K562 (cell line): ENCODE measurements around the gene FILIP1L.

Experiments used
- CTCF ChIP-seq, 3 experiments: IDR thresholded peaks in 2 of 3; conservative IDR thresholded peaks in 1 of 3; 2 replicates each; pipeline ENCODE4 v1.5.1; 2011 to 2012; ENCODE audit warnings: low read length in 3 of 3, mild to moderate bottlenecking in 3 of 3, control low read depth in 2 of 3, improper control_type of control experiment in 1 of 3, inconsistent platforms in 1 of 3, low read depth in 1 of 3, mixed read lengths in 1 of 3, moderate library complexity in 1 of 3; ENCODE audit not compliant: insufficient read depth in 2 of 3
- ESRRA ChIP-seq: fragments of 450-650 bp; IDR thresholded peaks from 2 replicates; pipeline ENCODE4 v1.6.1; 2014; ENCODE audit warnings: low read depth, mild to moderate bottlenecking, moderate library complexity, borderline replicate concordance
- FIP1L1 ChIP-seq: fragments of 200-400 bp; formaldehyde crosslinking; IDR thresholded peaks from 2 replicates; pipeline ENCODE4 v1.6.1; 2018; ENCODE audit warnings: mild to moderate bottlenecking, low read depth, low read length; ENCODE audit not compliant: poor library complexity, severe bottlenecking
- JUN ChIP-seq, 2 experiments: sonication (generic) in 1 of 2; formaldehyde crosslinking in 1 of 2; IDR thresholded peaks; 2 replicates each; pipeline versions ENCODE4 v1.6.1 to v1.8.0; 2012 to 2022; ENCODE audit warnings: borderline replicate concordance in 2 of 2, mild to moderate bottlenecking in 2 of 2, improper control_type of control experiment in 1 of 2, low read depth in 1 of 2, low read length in 1 of 2, missing genetic modification reagents in 1 of 2
- MAX ChIP-seq: sonication (generic); formaldehyde crosslinking; IDR thresholded peaks from 2 replicates; pipeline ENCODE4 v1.9.0; 2022; ENCODE audit warnings: mild to moderate bottlenecking, missing genetic modification reagents
- NELFE ChIP-seq: IDR thresholded peaks from 2 replicates; pipeline ENCODE4 v1.6.1; 2011; ENCODE audit warnings: mild to moderate bottlenecking; ENCODE audit not compliant: insufficient read depth, insufficient read length
- NFATC3 ChIP-seq: fragments of 450-650 bp; IDR thresholded peaks from 2 replicates; pipeline ENCODE4 v1.6.1; 2017; ENCODE audit warnings: mild to moderate bottlenecking
- RCOR1 ChIP-seq, 2 experiments: IDR thresholded peaks; 2 replicates each; pipeline ENCODE4 v1.6.1; 2012; ENCODE audit warnings: low read depth in 2 of 2, low read length in 2 of 2, borderline replicate concordance in 1 of 2, improper control_type of control experiment in 1 of 2
- SPI1 ChIP-seq: IDR thresholded peaks from 2 replicates; pipeline ENCODE4 v1.6.1; 2011; ENCODE audit warnings: low read depth, low read length, control low read depth, borderline replicate concordance
- ZBTB1 ChIP-seq: sonication (generic); formaldehyde crosslinking; IDR thresholded peaks from 2 replicates; pipeline ENCODE4 v1.8.1; 2023; ENCODE audit warnings: missing genetic modification reagents, low read depth, mild to moderate bottlenecking, borderline replicate concordance
- ZBTB33 ChIP-seq: sonication (generic); formaldehyde crosslinking; IDR thresholded peaks from 2 replicates; pipeline ENCODE4 v1.8.1; 2023; ENCODE audit warnings: mild to moderate bottlenecking, missing genetic modification reagents
- ZBTB49 ChIP-seq: sonication (generic); formaldehyde crosslinking; IDR thresholded peaks from 2 replicates; pipeline ENCODE4 v1.8.0; 2022; ENCODE audit warnings: missing genetic modification reagents, mild to moderate bottlenecking, borderline replicate concordance

- TF ChIP-seq FIP1L1 (no peak), ZBTB1 (no peak), CTCF (IDR thresholded peaks at IDR 0.05 in 2 of 3, conservative IDR thresholded peaks at IDR 0.05 in 1 of 3; ENCODE audit: insufficient read depth in 2 of 3, low read depth in 1 of 3, low read length in 3 of 3) (no peak), NFATC3 (no peak), MAX (CRISPR knock-in tag) (no peak), ZBTB33 (CRISPR knock-in tag) (no peak), NELFE (no peak), ZBTB49 (CRISPR knock-in tag) (no peak), RCOR1 (IDR thresholded peaks at IDR 0.05; ENCODE audit: borderline replicate concordance in 1 of 2, low read depth in 2 of 2, low read length in 2 of 2) (no peak), JUN (IDR thresholded peaks at IDR 0.05; ENCODE audit: borderline replicate concordance, low read depth, low read length) (no peak), JUN (CRISPR knock-in tag; IDR thresholded peaks at IDR 0.05; ENCODE audit: borderline replicate concordance) (no peak), SPI1 (no peak), ESRRA (no peak)
Observed at GRCh38 chr3:100088735-100089368, 25.4 kb downstream of the FILIP1L start.
